KOPT-K1 (cell line): ENCODE measurements around the gene TBC1D9.

Experiments used
- H3K27ac ChIP-seq: fragments of 200-600 bp; sonication (generic); 2 replicates; pipeline ENCODE4 v1.5.1; 2016; ENCODE audit warnings: antibody characterized with exemption, mild to moderate bottlenecking, low read depth, low read length; ENCODE audit not compliant: poor library complexity, severe bottlenecking
- H3K36me3 ChIP-seq: fragments of 200-600 bp; sonication (generic); 2 replicates; pipeline ENCODE4 v1.5.1; 2017; ENCODE audit warnings: antibody characterized with exemption, mild to moderate bottlenecking, low read length, moderate library complexity; ENCODE audit not compliant: insufficient read depth
- H3K9me3 ChIP-seq: fragments of 200-600 bp; sonication (generic); 2 replicates; pipeline ENCODE4 v1.5.1; 2017; ENCODE audit warnings: antibody characterized with exemption, low read length, mild to moderate bottlenecking; ENCODE audit not compliant: insufficient read depth, poor library complexity, severe bottlenecking

The TBC1D9 gene

GRCh38 chr4:140740906-140741670 is 15.1 kb downstream of the TBC1D9 start:
- H3K9me3 ChIP-seq, result no peaks in the 10 kb centered on the region
- H3K27ac ChIP-seq, result no peak overlapping the region

DNA sequence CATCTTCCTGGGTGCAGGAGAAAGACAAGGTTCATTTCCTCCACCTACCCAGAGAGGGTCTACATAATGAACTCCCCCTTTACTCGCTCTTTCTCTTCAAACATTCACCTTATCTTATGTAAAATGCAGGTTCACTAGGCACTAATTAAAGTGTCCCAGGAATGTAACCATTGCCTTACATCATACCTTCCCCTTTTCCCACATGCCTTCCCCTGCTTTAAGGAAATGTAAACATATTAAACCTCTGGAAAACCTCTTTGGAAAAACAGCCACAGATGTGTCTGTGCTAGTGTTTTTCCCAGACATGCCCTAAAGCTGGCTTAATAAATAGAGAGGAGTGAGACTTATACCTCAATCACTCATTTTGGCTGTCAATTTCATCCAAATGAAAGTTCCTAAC is 15.8 kb downstream of the TBC1D9 start:
- Histone ChIP-seq H3K36me3 (no peaks in the 10 kb centered on the region), H3K27ac (no peak overlapping the region), H3K9me3 (no peaks in the 10 kb centered on the region)

More at GRCh38 chr4:140740906-140741670, 15.1 kb downstream of the TBC1D9 start:
- no peaks in the 10 kb centered on the region for H3K36me3 ChIP-seq

- H3K9me3 ChIP-seq, result no peaks in the 10 kb centered on the region
- no peaks in the 10 kb centered on the region for H3K36me3 ChIP-seq
- no peak overlapping the region for H3K27ac ChIP-seq
These were observed 16.2 kb downstream of the TBC1D9 start for GRCh38 chr4:140739971-140740370.

- no peaks in the 10 kb centered on the region for H3K36me3 ChIP-seq
- H3K27ac ChIP-seq, result no peak overlapping the region
These were observed 18.0 kb downstream of the TBC1D9 start for GRCh38 chr4:140738139-140738538.

DNA sequence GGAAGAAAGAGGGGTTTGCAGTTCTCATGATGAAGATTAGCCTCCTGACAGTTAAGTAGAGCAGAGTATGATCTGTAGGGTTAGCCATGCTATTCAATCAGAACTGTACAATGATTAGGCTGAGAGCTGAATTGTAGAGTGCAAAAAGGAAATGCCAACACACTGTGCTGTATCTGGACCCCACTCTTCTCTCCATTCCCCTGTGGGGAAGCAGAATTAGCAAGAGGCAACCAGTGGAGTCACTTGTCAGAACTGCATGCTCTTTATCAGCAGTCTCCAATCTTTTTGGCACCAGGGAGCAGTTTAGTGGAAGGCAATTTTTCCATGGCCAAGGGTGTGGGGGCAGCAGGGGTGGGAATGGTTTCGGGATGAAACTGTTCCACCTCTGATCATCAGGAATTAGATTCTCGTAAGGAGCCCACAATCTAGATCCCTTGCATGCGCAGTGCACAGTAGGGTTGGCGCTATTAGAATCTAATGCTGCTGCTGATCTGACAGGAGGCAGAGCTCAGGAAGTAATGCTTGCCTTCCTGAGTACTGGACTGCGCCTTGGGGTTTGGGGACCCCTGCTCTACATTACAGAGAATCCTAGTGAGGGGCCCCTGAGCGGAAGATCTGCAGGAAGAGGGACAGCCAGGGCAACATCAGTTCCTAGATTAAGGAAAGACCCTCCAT is 19.4 kb downstream of the TBC1D9 start:
- H3K27ac ChIP-seq, result no peak overlapping the region
- no peaks in the 10 kb centered on the region for H3K36me3 ChIP-seq
- H3K9me3 ChIP-seq, result no peaks in the 10 kb centered on the region

More at GRCh38 chr4:140738139-140738538, 18.0 kb downstream of the TBC1D9 start:
- no peaks in the 10 kb centered on the region for H3K9me3 ChIP-seq

DNA sequence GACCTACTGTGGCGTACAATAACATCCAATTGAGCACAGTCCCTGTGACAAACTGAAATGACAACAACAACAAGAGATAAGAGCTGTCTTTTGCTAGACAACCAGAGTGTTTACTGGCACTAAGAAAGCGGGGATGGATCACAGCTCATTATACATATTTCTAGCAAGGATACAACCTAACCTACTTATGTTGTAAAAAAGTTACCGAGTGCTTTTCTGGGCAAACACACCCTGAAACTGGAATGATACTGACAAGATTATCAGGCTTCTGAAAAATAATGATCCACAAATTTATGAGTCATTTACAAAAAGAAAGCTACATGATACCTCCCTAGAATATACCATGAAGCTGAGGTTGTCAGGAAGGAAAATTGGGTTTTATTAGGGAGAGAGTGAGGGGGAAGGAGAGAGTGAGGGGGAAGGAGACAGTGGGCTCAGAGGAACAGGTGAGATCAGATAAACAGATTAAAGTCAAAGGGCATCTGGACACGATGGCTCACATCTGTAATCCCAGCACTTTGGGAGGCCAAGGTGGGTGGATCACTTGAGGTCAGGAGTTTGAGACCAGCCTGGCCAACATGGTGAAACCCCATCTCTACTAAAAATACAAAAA is 20.3 kb downstream of the TBC1D9 start:
- no peak overlapping the region for H3K27ac ChIP-seq
- H3K9me3 ChIP-seq, result no peaks in the 10 kb centered on the region
- no peaks in the 10 kb centered on the region for H3K36me3 ChIP-seq

DNA sequence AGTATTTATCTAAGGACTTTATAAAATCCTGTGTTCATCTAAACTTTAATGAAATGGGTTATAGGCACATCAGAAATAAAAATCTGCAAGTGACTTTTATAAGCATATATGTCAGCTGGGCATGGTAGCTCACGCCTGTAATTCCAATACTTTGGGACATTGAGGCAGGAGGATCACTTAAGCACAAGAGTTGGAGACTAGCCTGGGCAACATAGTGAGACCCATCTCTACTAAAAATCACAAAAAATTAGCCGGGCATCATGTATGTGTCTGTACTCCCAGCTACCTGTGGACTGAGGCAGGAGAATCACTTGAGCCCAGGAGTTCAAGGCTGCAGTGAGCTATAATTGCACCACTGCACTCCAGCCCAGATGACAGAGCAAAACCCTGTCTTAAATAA is 20.9 kb downstream of the TBC1D9 start:
- Histone ChIP-seq H3K9me3 (no peaks in the 10 kb centered on the region), H3K27ac (no peak overlapping the region), H3K36me3 (no peaks in the 10 kb centered on the region)

DNA sequence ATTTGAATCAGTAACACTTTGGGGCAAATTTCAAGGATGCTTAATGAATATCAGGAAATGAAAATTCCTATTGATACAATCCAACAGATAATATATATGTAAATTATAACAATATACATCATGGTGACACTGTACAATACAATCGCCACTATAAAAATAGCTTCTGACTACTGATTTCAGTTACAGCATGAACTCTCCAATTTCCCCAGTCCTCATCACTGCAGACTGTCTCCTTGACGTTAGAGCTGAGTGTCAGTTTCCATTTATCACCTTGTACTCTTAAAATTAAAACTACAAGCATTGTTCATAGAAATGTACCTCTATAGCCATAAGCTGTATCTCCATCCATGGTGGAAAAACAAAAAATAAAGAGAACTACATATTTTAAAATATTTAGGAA is 23.4 kb downstream of the TBC1D9 start:
- Histone ChIP-seq H3K9me3 (no peaks in the 10 kb centered on the region), H3K27ac (no peak overlapping the region), H3K36me3 (no peaks in the 10 kb centered on the region)

DNA sequence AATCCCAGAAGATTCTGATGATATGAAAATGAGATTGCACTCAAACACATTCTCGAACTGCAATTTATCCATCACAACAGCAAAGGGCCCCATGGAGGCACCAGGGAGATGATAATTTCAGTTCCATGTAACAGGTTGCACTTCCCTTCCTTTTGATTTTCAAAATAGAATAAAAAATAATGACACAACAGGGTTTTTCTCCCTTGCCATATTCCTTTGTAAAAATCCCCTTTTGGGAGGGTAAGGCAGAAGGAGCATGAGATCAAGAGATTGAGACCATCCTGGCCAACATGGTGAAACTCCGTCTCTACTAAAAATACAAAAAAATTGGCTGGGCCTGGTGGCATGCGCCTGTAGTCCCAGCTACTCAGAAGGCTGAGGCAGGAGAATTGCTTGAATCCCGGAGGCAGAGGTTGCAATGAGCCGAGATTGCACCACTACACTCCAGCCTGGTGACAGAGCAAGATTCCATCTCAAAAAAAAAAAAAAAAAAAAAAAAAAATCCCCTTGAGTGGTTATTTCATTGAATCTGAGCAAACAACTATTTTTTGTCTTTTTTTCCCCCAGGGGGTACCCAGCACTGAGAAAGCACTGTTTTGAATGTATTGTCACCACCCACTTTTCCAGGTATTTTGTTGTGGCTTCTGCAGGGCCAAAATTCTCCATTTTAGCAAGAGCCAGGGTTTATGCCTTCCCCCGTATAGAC is 26.7 kb downstream of the TBC1D9 start:
- Histone ChIP-seq H3K36me3 (no peaks in the 10 kb centered on the region), H3K27ac (no peak overlapping the region), H3K9me3 (no peaks in the 10 kb centered on the region)

DNA sequence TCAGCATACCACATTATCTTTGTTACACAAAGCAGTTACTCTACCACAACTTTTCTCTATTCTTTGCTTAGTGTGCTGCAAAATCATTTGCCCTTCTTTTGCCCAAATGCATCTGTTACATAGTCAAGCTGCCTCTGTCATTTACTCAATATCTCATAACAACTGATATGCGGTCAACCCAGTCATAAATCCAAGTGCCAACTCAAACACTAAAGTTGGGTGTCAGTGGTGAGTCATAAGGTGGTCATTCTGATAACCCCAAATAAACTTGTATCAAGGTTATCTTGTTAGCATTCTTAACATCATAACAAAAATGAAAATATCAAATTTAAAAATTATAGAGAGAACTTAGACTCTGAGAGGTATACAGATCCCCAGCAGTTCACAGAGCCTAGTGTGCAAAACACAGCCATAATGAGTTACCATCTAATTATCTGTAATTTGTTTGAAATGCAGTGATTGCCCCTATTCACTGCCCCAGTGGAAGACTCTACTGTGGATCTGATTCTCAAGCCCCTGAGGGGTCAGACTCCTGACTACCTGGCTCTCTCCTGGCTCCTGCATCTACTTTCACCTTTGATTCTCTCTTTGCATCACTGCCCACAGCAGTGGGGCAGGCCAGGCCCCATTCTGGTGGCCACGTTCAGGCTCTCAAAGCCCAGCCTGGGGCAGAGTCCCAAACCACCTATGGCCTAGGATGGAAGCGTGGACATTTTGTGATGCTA is 29.2 kb downstream of the TBC1D9 start:
- no peaks in the 10 kb centered on the region for H3K9me3 ChIP-seq
- H3K36me3 ChIP-seq, result no peaks in the 10 kb centered on the region
- H3K27ac ChIP-seq, result no peak overlapping the region

- no peaks in the 10 kb centered on the region for H3K9me3 ChIP-seq
- H3K27ac ChIP-seq, result no peak overlapping the region
- H3K36me3 ChIP-seq, result no peaks in the 10 kb centered on the region
These were observed 30.6 kb downstream of the TBC1D9 start for GRCh38 chr4:140725556-140725955.

DNA sequence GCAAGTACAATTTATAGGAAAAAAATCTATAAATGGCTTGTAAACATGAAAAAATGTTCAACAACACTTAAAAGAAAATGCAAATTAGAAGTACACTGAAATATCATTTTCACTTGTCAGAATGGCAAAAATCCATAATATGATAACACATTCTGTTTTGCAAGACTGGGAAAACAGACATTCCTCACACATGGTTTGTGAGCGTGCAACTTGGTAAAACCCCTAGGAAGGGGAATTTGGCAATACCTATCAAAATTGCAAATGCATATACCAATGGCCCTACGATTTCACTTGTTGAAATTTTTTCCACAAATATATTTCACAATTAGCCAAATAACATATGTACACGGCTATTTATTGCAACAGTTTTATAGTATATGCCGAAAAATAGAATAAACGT is 31.4 kb downstream of the TBC1D9 start:
- H3K27ac ChIP-seq, result no peak overlapping the region
- no peaks in the 10 kb centered on the region for H3K9me3 ChIP-seq
- no peaks in the 10 kb centered on the region for H3K36me3 ChIP-seq

DNA sequence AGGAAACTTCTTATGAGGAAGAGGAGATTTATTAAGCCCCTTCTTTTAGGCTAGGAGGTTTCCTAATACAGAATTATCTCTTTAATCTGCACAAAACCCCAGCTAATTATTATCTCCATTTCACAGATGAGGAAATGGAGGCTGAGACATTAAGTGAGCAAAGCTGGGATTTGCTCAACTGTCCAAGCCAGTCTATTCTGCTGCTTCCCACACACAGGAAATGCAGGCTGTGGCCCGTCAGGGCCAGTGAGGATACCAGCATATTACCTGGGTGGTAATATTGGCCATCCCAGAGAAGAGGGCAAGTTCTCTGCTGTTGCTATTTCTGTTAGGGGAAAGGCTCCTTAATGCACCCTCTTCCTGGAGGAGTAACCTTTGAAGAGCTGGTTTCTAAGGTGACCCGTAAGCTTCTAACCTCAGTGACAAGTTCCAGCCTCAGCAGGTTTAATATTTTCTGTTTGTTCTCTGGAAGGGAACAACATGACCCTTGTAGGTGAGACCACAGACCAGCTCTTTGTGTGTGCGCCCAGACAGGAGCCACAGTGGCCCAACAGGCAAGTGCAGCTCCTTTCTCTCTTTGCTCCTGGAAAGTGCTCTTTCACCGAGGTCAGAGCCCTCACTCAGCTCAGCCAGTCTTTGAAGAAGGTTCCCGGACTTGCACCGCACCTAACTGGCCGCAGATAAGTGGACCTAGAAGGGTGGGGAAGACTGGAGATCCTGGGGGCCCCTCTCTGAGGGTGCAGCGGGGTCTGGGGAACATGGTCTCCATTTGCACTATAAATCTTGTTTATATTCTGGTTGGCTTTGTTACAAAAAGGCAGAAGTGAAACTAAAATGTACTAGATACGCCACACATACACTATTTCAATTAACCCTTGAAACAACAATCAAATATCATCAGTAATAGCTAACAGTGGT is 35.5 kb downstream of the TBC1D9 start:
- H3K27ac ChIP-seq, result peak overlapping the region; percentile 70
- no peaks in the 10 kb centered on the region for H3K9me3 ChIP-seq
- no peaks in the 10 kb centered on the region for H3K36me3 ChIP-seq

GRCh38 chr4:140719686-140720085 is 36.5 kb downstream of the TBC1D9 start:
- Histone ChIP-seq H3K9me3 (no peaks in the 10 kb centered on the region), H3K27ac (peak overlapping the region; percentile 70), H3K36me3 (no peaks in the 10 kb centered on the region)
